HFF-Myc (cell line): ENCODE results near the gene STYK1.
"Not testable (repeated sequence)": the region's sequence is repeated elsewhere in the genome, so short reads cannot be mapped to it uniquely, and the experiment has no call there.

Source experiments
- DNase-seq: peaks from one replicate; pipeline ENCODE4 v3.0.0-alpha.2; 2011; ENCODE audit warnings: low read depth; ENCODE audit errors: extremely low read depth
- H3K4me3 ChIP-seq: replicated peaks from 2 replicates; pipeline ENCODE4 v1.5.1; 2011; ENCODE audit warnings: low read depth, mild to moderate bottlenecking, control low read depth, low read length
- CTCF ChIP-seq: IDR thresholded peaks from 2 replicates; pipeline ENCODE4 v1.5.1; 2012; ENCODE audit warnings: mild to moderate bottlenecking, low read depth, low read length, control low read depth; ENCODE audit errors: missing control alignments

The STYK1 gene

GRCh38 chr12:10607885-10608458, 65.9 kb downstream of the STYK1 start:
- H3K4me3 ChIP-seq, result no peak overlapping the region
- no peak for TF ChIP-seq CTCF
- DNase-seq, result no peak

GRCh38 chr12:10601860-10602259, 72.0 kb downstream of the STYK1 start:
- DNase-seq, result no peak
- H3K4me3 ChIP-seq, result no peak overlapping the region
- TF ChIP-seq CTCF, result no peak

- no peak for DNase-seq
- no peak overlapping the region for H3K4me3 ChIP-seq
- no peak for TF ChIP-seq CTCF
Measured at GRCh38 chr12:10600988-10601387, 72.9 kb downstream of the STYK1 start.

GRCh38 chr12:10595881-10596280, 78.0 kb downstream of the STYK1 start:
- no peak overlapping the region for H3K4me3 ChIP-seq
- no peak for DNase-seq
- no peak for TF ChIP-seq CTCF

GRCh38 chr12:10590966-10591365, 82.9 kb downstream of the STYK1 start:
- no peak for DNase-seq
- no peak overlapping the region for H3K4me3 ChIP-seq
- no peak for TF ChIP-seq CTCF

GRCh38 chr12:10584415-10584814, 89.4 kb downstream of the STYK1 start:
- H3K4me3 ChIP-seq, result no peak overlapping the region
- DNase-seq, result no peak
- TF ChIP-seq CTCF, result no peak

GRCh38 chr12:10582704-10583103, 91.1 kb downstream of the STYK1 start:
- H3K4me3 ChIP-seq, result no peak overlapping the region
- DNase-seq, result no peak
- TF ChIP-seq CTCF, result no peak

GRCh38 chr12:10582133-10582532, 91.7 kb downstream of the STYK1 start:
- DNase-seq, H3K4me3 ChIP-seq: not testable (repeated sequence)
